Measurements from ENCODE around the gene DPP10. TPM values are rescaled to one million over a fixed set of nuclear protein-coding genes. Genes with fewer than 3 reads are reported as not detected.
"Not testable (repeated sequence)": the region's sequence is repeated elsewhere in the genome, so short reads cannot be mapped to it uniquely, and the experiment has no call there.

The DPP10 gene
- total RNA-seq, 3 donors from 2014 or later, result 0.29 to 0.33 (median 0.32) TPM

DNA sequence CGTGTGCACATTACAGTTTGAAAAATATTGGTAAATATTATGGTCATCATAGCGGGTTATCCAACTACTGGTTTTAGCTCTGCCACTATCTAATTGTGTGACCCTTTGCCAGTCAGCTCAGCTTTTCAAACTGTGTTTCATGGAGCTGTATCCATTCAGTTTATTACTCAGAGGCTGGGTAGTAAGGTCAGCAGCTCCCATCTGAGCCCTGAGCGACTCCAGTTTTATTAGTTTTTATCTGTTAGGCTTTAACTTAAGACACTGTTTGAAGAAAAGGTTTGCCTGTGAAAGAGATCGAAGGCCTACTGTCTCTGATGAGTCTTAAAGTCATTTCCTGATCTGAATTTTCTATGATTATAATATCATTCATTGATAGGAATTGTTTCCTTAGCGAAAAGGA lies 76.3 kb downstream of the DPP10 start:
- H3K4me1 ChIP-seq, result no peaks in the 10 kb centered on the region
- H3K27me3 ChIP-seq, result peaks cover 0 to 4% of the 10 kb centered on the region in 2 donors
- H3K27ac ChIP-seq, result no peak overlapping the region
- H3K4me3 ChIP-seq, result no peak overlapping the region
- TF ChIP-seq, protein P1, sequence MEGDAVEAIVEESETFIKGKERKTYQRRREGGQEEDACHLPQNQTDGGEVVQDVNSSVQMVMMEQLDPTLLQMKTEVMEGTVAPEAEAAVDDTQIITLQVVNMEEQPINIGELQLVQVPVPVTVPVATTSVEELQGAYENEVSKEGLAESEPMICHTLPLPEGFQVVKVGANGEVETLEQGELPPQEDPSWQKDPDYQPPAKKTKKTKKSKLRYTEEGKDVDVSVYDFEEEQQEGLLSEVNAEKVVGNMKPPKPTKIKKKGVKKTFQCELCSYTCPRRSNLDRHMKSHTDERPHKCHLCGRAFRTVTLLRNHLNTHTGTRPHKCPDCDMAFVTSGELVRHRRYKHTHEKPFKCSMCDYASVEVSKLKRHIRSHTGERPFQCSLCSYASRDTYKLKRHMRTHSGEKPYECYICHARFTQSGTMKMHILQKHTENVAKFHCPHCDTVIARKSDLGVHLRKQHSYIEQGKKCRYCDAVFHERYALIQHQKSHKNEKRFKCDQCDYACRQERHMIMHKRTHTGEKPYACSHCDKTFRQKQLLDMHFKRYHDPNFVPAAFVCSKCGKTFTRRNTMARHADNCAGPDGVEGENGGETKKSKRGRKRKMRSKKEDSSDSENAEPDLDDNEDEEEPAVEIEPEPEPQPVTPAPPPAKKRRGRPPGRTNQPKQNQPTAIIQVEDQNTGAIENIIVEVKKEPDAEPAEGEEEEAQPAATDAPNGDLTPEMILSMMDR (IDR thresholded peaks at IDR 0.05), result no peak
- no peaks in the 10 kb centered on the region for H3K9me3 ChIP-seq
- no peak for DNase-seq (ENCODE audit: low spot score in 2 of 2)
- intact Hi-C loops (cut with DNase I; ENCODE audit: low total_unique reads), result no loop called here
- no peaks in the 10 kb centered on the region for H3K36me3 ChIP-seq

DNA sequence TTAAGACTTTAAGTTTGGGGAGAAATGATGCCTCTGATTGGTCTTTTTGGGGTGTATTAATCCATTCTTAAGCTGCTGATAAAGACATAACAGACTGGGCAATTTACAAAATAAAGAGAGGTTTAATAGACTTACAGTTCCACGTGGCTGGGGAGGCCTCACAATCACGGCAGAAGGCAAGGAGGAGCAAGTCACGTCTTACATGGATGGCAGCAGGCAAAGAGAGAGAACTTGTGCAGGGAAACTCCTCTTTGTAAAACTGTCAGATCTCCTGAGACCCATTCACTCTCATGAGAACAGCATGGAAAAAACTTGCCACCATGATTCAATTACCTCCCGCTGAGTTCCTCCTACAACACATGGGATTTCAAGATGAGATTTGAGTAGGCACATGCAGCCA lies 80.2 kb downstream of the DPP10 start:
- H3K36me3 ChIP-seq; H3K27me3 ChIP-seq; H3K4me3 ChIP-seq; H3K4me1 ChIP-seq; intact Hi-C loops (cut with DNase I; ENCODE audit: low total_unique reads); DNase-seq (ENCODE audit: low spot score in 2 of 2); H3K27ac ChIP-seq; H3K9me3 ChIP-seq: not testable (repeated sequence)

DNA sequence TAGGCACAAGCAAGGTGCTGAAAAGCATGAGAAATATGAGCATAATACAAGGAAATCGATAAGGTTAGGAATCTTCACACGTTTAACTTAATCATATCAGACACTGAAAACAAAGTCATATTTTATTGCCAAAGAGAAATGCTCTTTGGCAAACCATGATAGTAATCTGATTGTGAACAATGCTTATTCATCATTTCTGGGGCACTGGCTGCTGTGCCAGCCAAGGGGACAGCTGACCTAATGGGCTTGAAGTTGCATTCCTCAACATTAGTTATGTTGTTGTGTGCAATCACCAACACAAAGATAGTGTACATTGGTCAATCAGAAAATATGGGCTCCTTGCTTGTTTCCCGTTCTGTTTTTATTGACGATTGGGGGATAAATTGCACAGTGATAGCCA lies 83.5 kb downstream of the DPP10 start:
- H3K4me1 ChIP-seq, result no peaks in the 10 kb centered on the region
- H3K36me3 ChIP-seq, result no peaks in the 10 kb centered on the region
- no peaks in the 10 kb centered on the region for H3K9me3 ChIP-seq
- TF ChIP-seq, protein P1 (IDR thresholded peaks at IDR 0.05), result no peak
- TF ChIP-seq POLR2AphosphoS5 (IDR thresholded peaks at IDR 0.05), result no peak
- no peak for TF ChIP-seq POLR2A (IDR thresholded peaks at IDR 0.05)
- H3K27ac ChIP-seq, result no peak overlapping the region
- intact Hi-C loops (cut with DNase I; ENCODE audit: low total_unique reads), result no loop called here
- H3K27me3 ChIP-seq, result no peaks in the 10 kb centered on the region
- no peak overlapping the region for H3K4me3 ChIP-seq
- no peak for DNase-seq (ENCODE audit: low spot score in 2 of 2)

DNA sequence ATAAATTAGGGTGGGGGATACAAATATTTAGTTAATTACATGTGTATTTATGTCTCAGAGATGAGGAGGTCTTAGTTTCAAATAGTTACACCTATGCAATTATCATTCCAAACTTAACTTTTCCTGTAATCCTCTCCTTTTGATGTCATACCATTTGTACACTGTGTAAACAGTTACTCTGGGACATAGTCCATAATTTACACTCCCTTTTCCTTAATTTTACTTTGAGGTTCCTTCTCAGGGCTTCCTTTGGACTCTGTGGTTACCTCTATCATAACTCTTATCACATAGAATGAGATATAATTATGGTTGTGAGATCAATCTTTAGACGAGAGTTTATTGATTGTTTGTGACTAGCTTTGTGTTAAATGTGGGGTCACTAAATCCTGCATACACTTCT lies 84.4 kb downstream of the DPP10 start:
- TF ChIP-seq POLR2AphosphoS5 (IDR thresholded peaks at IDR 0.05) (no peak), POLR2A (IDR thresholded peaks at IDR 0.05) (no peak)
- TF ChIP-seq, protein P1 (IDR thresholded peaks at IDR 0.05), result no peak
- H3K27me3 ChIP-seq, result no peaks in the 10 kb centered on the region
- DNase-seq (ENCODE audit: low spot score in 2 of 2), result no peak
- H3K4me1 ChIP-seq, result no peaks in the 10 kb centered on the region
- no peak overlapping the region for H3K4me3 ChIP-seq
- H3K27ac ChIP-seq, result no peak overlapping the region
- intact Hi-C loops (cut with DNase I; ENCODE audit: low total_unique reads), result no loop called here
- no peaks in the 10 kb centered on the region for H3K36me3 ChIP-seq
- no peaks in the 10 kb centered on the region for H3K9me3 ChIP-seq

DNA sequence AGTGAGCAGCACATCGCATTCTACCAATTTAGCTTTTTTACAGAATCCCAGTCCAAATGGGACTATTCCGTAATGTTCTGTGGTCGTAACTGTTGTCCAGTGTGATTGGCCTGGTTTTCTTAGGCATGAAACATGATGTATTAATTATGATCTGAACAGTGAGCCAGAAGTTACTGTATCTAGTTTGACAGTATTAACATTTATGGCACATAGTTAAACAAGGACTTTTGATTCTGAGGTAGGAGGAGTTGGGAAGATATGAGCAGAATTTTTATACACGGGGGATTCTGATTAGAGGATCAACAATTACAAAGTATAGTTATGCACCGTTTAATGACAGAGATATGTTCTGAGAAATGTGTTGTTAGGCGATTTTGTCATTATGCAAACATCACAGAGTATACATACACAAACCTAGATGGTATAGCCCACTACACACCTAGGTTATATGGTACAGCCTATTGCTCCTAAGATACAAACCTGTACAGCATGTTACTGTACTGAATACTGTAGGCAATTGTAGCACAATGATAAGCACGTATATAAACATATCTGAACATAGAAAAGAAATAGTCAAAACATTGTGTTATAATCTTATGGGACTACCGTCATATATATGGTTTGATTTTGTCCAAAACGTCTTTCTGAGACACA lies 85.0 kb downstream of the DPP10 start:
- intact Hi-C loops (cut with DNase I; ENCODE audit: low total_unique reads), result no loop called here

More for the DNA sequence above, 85.0 kb downstream of the DPP10 start:
- no peak overlapping the region for H3K27ac ChIP-seq
- no peaks in the 10 kb centered on the region for H3K36me3 ChIP-seq
- no peak overlapping the region for H3K4me3 ChIP-seq
- DNase-seq (ENCODE audit: low spot score in 2 of 2), result no peak
- TF ChIP-seq POLR2A (IDR thresholded peaks at IDR 0.05), result no peak
- TF ChIP-seq, protein P1 (IDR thresholded peaks at IDR 0.05), result no peak
- no peak for TF ChIP-seq POLR2AphosphoS5 (IDR thresholded peaks at IDR 0.05)
- H3K4me1 ChIP-seq, result no peaks in the 10 kb centered on the region
- no peaks in the 10 kb centered on the region for H3K9me3 ChIP-seq
- H3K27me3 ChIP-seq, result no peaks in the 10 kb centered on the region
